Mucosa of stomach (tissue), 1 donor: Measurements from ENCODE around the gene KRTAP8-1.

Experiments used
- H3K27me3 ChIP-seq: one replicate; pipeline ENCODE4 v1.7.0; 2013; ENCODE audit warnings: mild to moderate bottlenecking, low read length; ENCODE audit not compliant: control insufficient read depth, insufficient read depth
- H3K36me3 ChIP-seq: one replicate; pipeline ENCODE4 v1.7.0; 2013; ENCODE audit warnings: low read length; ENCODE audit not compliant: control insufficient read depth, insufficient read depth
- H3K4me1 ChIP-seq: one replicate; pipeline ENCODE4 v1.7.0; 2013; ENCODE audit warnings: mild to moderate bottlenecking, low read length; ENCODE audit not compliant: control insufficient read depth, insufficient read depth
- H3K4me3 ChIP-seq: one replicate; pipeline ENCODE4 v1.7.0; 2013; ENCODE audit warnings: low read length
- H3K9ac ChIP-seq: one replicate; pipeline ENCODE4 v1.7.0; 2013; ENCODE audit warnings: mild to moderate bottlenecking, low read length, moderate library complexity
- H3K9me3 ChIP-seq: one replicate; pipeline ENCODE4 v1.7.0; 2013; ENCODE audit warnings: mild to moderate bottlenecking, low read length, moderate library complexity; ENCODE audit not compliant: control insufficient read depth
- donor health status: Pancreatic carcinoma.

Gene KRTAP8-1

GRCh38 chr21:30769724-30770431 is 43.2 kb downstream of the KRTAP8-1 start:
- Histone ChIP-seq H3K36me3 (no peaks in the 10 kb centered on the region), H3K4me1 (no peaks in the 10 kb centered on the region), H3K27me3 (no peaks in the 10 kb centered on the region), H3K9ac (no peak overlapping the region), H3K9me3 (no peaks in the 10 kb centered on the region), H3K4me3 (no peak overlapping the region)
